GM18511 (cell line): ENCODE results near the gene ASAP2.

Experiments
- ATAC-seq: cut with Tn5 transposase; IDR thresholded peaks from one replicate; pipeline ENCODE4 v1.9.1; 2021; ENCODE audit warnings: mild to moderate bottlenecking, moderate library complexity; ENCODE audit not compliant: unreplicated experiment

Gene ASAP2

DNA sequence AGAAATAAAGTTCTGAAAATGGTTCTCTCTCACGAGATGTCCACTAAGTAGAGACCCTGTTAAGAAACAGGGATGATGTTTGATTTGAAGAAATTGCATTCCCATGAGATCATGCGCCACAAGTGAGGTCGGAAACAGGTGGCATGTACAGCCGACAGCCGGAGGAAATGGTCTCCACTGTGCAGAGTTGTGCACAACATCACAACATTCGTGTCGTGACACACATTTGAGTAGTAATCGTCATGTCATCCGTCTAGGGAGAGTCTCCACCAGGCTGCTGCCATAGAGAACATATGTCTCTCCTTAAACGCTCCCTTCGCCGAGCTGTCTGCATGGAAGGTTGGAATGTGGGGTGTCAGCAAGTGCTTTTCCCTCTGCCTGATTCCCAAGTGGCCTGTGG lies 84.7 kb downstream of the ASAP2 start:
- no peak for ATAC-seq

- ATAC-seq = no peak
These were observed 85.3 kb downstream of the ASAP2 start for GRCh38 chr2:9291866-9292265.

GRCh38 chr2:9292426-9292825 lies 85.8 kb downstream of the ASAP2 start:
- no peak for ATAC-seq

DNA sequence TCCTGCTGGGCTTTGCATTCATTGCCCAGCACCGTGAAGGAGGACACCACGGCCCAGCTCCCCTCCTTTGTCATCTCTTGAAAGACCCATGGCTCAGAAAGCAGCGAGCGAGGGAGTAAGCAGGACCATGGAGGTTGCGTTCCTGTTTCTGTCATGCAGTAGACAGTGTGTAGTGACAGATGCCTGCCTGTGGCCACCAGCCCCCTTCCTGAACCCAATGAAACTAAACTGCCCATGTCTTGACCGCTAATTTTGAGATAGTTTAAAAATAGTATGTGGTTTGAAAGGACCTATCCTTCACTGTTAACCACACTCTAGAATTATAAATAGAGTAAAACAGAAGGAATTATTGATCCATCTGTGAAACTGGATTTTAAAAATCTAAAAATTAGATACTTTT lies 88.2 kb downstream of the ASAP2 start:
- ATAC-seq = no peak

DNA sequence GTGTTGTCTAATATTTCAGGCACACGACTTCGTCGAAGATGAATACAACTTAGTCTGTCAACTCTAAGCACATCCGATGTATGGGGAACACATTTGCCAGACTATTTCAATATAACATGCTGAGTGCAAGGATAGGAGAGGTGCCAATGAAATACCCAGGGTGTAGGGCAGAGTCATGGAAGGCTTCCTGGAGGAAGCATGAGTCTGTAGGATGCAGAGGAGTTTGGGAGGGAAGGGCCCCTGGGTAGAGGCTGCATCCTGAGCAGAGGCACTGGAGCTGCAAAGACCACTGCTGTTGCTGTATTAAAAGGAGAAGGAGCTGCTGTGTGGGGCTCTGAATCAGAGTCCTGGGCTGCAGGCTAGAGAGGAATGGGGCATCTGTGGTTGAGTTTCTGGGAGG lies 89.9 kb downstream of the ASAP2 start:
- no peak for ATAC-seq

GRCh38 chr2:9297156-9297555 lies 90.5 kb downstream of the ASAP2 start:
- ATAC-seq = no peak

DNA sequence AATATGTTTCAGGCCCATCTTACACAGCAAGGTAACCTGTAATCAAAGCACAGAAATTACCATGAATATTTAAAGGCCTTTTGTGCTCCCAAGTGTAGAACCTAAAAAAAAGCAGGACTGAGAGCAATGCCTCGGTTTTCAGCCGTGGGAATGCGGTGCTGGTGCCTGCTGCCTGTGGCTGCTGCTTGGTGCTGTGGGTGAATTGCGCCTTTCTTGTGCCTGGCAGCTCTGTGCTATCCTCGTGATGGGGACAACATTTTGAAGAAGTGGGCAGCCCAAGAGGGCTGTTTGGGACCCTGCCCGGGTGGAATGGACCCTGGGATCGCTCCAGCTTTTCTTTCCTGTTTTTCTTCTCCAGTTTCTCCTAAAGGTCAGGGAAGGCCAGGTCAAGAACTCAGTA lies 91.2 kb downstream of the ASAP2 start:
- no peak for ATAC-seq

- no peak for ATAC-seq
These were observed 92.0 kb downstream of the ASAP2 start for GRCh38 chr2:9298583-9298982.

DNA sequence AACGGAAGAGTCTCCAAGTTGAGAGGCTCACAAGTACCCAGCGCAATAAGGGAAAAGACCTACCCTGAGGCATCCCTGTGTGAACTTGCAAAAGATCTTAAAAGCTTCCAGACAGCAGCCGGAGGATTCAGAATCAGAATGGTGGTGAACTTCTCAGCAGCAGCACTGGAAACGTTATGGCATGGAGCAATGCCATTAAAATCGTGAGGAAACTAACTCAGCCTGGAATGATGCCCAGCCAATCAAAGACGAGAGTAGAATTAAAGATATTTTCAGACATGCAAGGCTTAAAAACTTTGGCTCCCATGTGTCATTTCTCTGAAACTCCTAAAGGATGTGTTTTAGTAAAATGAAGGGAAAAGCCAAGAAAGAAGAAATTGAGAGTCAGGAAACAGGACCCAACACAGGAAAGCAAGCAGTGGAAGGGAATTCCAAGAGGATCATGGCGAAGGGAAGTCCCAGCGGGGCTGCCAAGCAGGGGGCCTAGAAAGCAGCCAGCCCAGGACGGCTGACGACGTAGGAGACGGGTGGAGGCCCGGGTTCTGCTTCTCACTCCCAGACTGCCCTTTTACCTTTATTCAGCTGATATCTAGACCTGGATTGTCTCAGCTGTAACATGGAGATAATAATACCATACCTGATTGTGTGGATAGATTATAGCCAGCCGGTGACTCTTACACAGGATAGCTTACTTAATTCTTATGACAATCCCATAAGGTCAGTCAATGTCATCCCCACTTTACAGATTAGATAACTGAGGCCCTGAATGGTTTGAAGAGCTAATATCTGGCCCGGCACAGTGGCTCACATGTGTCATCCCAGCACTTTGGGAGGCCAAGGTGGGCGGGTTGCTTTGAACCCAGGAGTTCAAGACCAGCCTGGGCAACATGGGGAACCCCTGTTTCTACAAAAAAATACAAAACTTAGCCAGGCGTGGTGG lies 92.8 kb downstream of the ASAP2 start:
- ATAC-seq = no peak

GRCh38 chr2:9300214-9300613 lies 93.6 kb downstream of the ASAP2 start:
- no peak for ATAC-seq

DNA sequence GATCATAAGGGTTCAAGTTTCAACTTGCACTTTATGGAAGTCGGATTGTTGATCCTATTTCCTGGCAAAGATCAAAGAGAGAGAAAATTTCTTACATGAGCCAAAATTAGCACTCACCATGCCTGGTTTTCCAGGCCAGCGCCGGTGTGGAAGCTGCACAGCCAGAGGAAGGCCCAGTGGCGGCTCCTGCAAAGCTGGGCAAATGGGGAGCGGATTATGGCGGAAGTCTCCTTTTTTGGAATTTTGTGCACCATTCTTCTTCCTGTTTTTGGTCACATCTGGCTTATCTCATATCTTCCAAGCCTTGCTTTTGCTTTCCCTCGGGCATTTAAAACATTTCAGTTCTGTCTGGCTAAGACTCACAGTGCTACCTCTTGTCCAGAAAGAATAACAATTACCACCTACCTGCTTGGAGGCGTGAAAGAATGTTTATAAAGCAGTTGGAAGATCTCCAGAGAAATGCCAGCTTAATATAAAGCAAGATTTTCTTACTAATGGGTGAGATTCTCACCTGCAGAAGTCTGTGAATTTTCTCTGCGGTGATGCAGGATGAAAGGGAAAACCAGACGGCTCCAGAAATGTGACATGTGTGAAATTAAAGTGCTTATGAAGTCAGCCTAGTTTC lies 94.3 kb downstream of the ASAP2 start:
- ATAC-seq = no peak

- ATAC-seq = no peak
These were observed 96.1 kb downstream of the ASAP2 start for GRCh38 chr2:9302755-9303154.

DNA sequence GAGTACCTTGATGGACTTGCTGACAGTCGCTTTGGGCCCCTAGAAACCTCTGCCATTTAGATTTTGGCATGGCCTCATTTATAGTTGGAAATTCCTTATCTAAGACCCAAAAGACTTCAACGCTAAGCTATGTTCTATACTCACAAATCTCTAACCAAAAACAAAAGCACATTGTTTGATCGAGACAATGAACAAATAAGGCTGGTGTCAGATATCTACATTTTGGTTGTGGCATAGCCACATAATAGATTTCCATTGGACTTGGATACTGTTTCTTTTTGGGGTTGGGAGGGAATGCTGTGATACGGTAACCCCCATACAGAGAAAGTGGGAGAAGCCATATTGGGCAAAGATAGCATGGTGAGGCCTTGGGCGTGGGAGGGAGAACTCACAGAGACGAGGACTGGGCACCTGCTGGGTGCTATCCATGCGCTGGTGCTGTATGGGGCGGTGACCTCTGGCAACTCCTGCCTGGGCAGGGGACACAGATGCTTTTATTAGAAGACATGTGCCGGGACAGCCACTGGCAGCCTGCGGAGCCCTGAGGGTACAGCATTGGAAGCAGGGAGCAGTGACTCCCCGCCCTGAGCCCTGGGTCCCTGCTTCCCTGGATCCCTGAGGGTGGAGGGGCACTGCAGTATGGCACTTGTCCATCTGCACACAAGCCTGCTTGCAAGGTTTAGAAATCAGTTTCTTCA lies 97.1 kb downstream of the ASAP2 start:
- ATAC-seq = no peak

GRCh38 chr2:9306911-9307310 lies 100.3 kb downstream of the ASAP2 start:
- ATAC-seq = no peak

- ATAC-seq = no peak
These were observed 100.9 kb downstream of the ASAP2 start for GRCh38 chr2:9307535-9307934.

GRCh38 chr2:9308186-9308955 lies 101.8 kb downstream of the ASAP2 start:
- no peak for ATAC-seq

DNA sequence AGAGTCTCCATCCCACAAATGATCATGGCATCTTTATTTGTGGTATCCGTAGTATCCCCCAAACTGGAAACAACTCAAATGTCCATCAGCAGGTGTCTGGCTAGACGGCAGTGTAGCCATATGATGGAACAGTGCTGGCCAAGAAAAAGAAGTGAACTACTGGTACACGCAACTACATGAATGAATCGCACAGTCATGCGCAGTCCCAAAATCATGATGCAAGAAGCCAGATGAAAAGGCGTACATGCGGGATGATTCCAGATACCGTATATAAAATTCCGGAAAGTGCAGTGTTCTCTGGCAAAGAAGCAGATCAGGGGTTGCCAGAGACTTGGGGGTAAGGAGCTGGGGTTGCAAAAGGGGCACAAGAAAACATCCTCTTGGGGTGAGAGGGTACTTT lies 102.5 kb downstream of the ASAP2 start:
- no peak for ATAC-seq

DNA sequence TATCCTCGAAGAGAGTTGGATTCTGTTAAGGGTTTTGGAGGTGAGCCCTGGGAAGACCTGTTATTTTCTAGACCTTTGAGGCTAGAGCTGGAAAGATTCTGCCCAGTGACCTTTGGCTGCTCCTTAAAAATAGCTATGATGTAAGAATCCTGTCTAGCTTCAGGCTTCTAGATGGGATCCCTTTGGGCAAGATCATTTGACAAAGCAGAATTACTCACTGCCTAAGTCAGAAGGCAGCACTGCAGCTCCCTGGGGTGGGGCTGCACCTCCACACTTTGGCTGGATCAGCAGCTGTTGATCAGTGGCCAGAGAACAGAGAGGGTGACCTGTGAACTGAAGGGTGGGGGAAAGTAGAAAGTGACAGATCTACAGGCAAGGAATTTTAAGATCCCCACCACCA lies 103.8 kb downstream of the ASAP2 start:
- no peak for ATAC-seq

GRCh38 chr2:9310798-9311197 lies 104.2 kb downstream of the ASAP2 start:
- no peak for ATAC-seq

DNA sequence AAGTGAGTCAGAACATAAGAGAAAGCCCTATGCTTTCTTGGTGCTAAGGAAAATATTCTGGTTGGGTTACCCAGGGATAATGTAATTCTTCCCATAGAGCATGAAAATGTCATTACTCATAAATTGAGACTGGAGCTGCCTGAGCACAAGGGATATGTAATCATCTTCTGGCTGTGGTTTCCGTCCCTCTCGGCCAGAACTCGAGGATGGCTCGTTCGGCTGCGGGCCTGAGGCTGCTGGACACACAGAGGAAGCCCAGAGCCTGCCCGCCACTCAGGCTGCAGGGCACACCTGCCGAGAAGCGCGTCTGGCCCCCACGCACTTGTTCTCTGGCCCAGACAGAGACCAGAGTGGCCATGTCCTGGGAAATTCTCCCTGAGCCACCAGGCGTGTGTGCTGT lies 104.9 kb downstream of the ASAP2 start:
- no peak for ATAC-seq

- no peak for ATAC-seq
These were observed 106.0 kb downstream of the ASAP2 start for GRCh38 chr2:9312591-9312990.
